Measurements from ENCODE around the gene C2orf68. TPM values are rescaled to one million over a fixed set of nuclear protein-coding genes. Genes with fewer than 3 reads are reported as not detected.

C2orf68 gene
- total and polyA plus RNA-seq, 2 donors (not counting 1 experiment from before 2014, with no cell fraction given): 15.4 to 26.1 TPM

- no peak for TF ChIP-seq CTCF (conservative IDR thresholded peaks at IDR 0.05 in 1 of 2, IDR thresholded peaks at IDR 0.05 in 1 of 2; ENCODE audit: low read depth in 1 of 2, low read length in 2 of 2)
- TF ChIP-seq EZH2 (IDR thresholded peaks at IDR 0.05; ENCODE audit: low read length, missing control alignments): no peak
Measured at GRCh38 chr2:85588645-85589044, 23.2 kb downstream of the C2orf68 start.

GRCh38 chr2:85588236-85588635 lies 23.6 kb downstream of the C2orf68 start:
- no peak for TF ChIP-seq EZH2 (IDR thresholded peaks at IDR 0.05; ENCODE audit: low read length, missing control alignments)
- TF ChIP-seq CTCF (conservative IDR thresholded peaks at IDR 0.05 in 1 of 2, IDR thresholded peaks at IDR 0.05 in 1 of 2; ENCODE audit: low read depth in 1 of 2, low read length in 2 of 2): no peak
- H4K20me1 ChIP-seq (ENCODE audit: control insufficient read depth, extremely low read depth, insufficient read depth, low read length): no peaks in the 10 kb centered on the region
- DNase-seq (ENCODE audit: low read depth in 2 of 2): no peak
- no peaks in the 10 kb centered on the region for H3K27me3 ChIP-seq (ENCODE audit: control insufficient read depth, insufficient read depth, low read length)
- H3K9ac ChIP-seq (ENCODE audit: insufficient read depth, low read length): no peak overlapping the region
- H3K9me3 ChIP-seq (ENCODE audit: control insufficient read depth, insufficient read depth, low read depth, low read length): no peaks in the 10 kb centered on the region
- H3K4me2 ChIP-seq (ENCODE audit: extremely low read depth, insufficient read depth, low read length): no peak overlapping the region
- H3K27ac ChIP-seq (ENCODE audit: insufficient read depth, low read length): no peak overlapping the region
- no peak overlapping the region for H2AFZ ChIP-seq (ENCODE audit: low read length)
- H3K36me3 ChIP-seq (ENCODE audit: control insufficient read depth, insufficient read depth, low read length): peaks cover 1% of the 10 kb centered on the region
- H3K79me2 ChIP-seq (ENCODE audit: control insufficient read depth, insufficient read depth, low read length): peaks cover 8% of the 10 kb centered on the region
- no peak overlapping the region for H3K4me3 ChIP-seq (replicated peaks in 1 of 4; ENCODE audit: control extremely low read depth in 1 of 4, insufficient read depth in 1 of 4, low read depth in 3 of 4, low read length in 4 of 4)
- H3K4me1 ChIP-seq (ENCODE audit: control insufficient read depth, extremely low read depth, insufficient read depth, low read length): peaks cover 42% of the 10 kb centered on the region

More at GRCh38 chr2:85588645-85589044, 23.2 kb downstream of the C2orf68 start:
- Histone ChIP-seq H3K27ac (ENCODE audit: insufficient read depth, low read length) (no peak overlapping the region), H3K27me3 (ENCODE audit: control insufficient read depth, insufficient read depth, low read length) (no peaks in the 10 kb centered on the region), H3K4me2 (ENCODE audit: extremely low read depth, insufficient read depth, low read length) (no peak overlapping the region), H3K4me1 (ENCODE audit: control insufficient read depth, extremely low read depth, insufficient read depth, low read length) (peaks cover 42% of the 10 kb centered on the region), H3K36me3 (ENCODE audit: control insufficient read depth, insufficient read depth, low read length) (peaks cover 1% of the 10 kb centered on the region), H3K9ac (ENCODE audit: insufficient read depth, low read length) (no peak overlapping the region), H3K79me2 (ENCODE audit: control insufficient read depth, insufficient read depth, low read length) (peaks cover 8% of the 10 kb centered on the region), H4K20me1 (ENCODE audit: control insufficient read depth, extremely low read depth, insufficient read depth, low read length) (no peaks in the 10 kb centered on the region), H3K4me3 (replicated peaks in 1 of 4; ENCODE audit: control extremely low read depth in 1 of 4, insufficient read depth in 1 of 4, low read depth in 3 of 4, low read length in 4 of 4) (no peak overlapping the region), H2AFZ (ENCODE audit: low read length) (no peak overlapping the region), H3K9me3 (ENCODE audit: control insufficient read depth, insufficient read depth, low read depth, low read length) (no peaks in the 10 kb centered on the region)
- no peak for DNase-seq (ENCODE audit: low read depth in 2 of 2)

GRCh38 chr2:85585781-85586105 lies 26.1 kb downstream of the C2orf68 start:
- TF ChIP-seq EZH2 (IDR thresholded peaks at IDR 0.05; ENCODE audit: low read length, missing control alignments) (no peak), CTCF (conservative IDR thresholded peaks at IDR 0.05 in 1 of 2, IDR thresholded peaks at IDR 0.05 in 1 of 2; ENCODE audit: low read depth in 1 of 2, low read length in 2 of 2) (no peak)
- Histone ChIP-seq H3K9me3 (ENCODE audit: control insufficient read depth, insufficient read depth, low read depth, low read length) (no peaks in the 10 kb centered on the region), H4K20me1 (ENCODE audit: control insufficient read depth, extremely low read depth, insufficient read depth, low read length) (no peaks in the 10 kb centered on the region), H3K79me2 (ENCODE audit: control insufficient read depth, insufficient read depth, low read length) (peaks cover 1% of the 10 kb centered on the region), H3K9ac (ENCODE audit: insufficient read depth, low read length) (no peak overlapping the region), H3K27ac (ENCODE audit: insufficient read depth, low read length) (peak overlapping the region; percentile 88), H3K36me3 (ENCODE audit: control insufficient read depth, insufficient read depth, low read length) (no peaks in the 10 kb centered on the region), H3K4me1 (ENCODE audit: control insufficient read depth, extremely low read depth, insufficient read depth, low read length) (peaks cover 28% of the 10 kb centered on the region), H2AFZ (ENCODE audit: low read length) (no peak overlapping the region), H3K4me2 (ENCODE audit: extremely low read depth, insufficient read depth, low read length) (peak overlapping the region; percentile 89), H3K27me3 (ENCODE audit: control insufficient read depth, insufficient read depth, low read length) (no peaks in the 10 kb centered on the region), H3K4me3 (replicated peaks in 1 of 4; ENCODE audit: control extremely low read depth in 1 of 4, insufficient read depth in 1 of 4, low read depth in 3 of 4, low read length in 4 of 4) (peak overlapping the region in 2 of 4 experiments; percentile 4 to 70)
- DNase-seq (ENCODE audit: low read depth in 2 of 2): peak; percentile 55 to 89
